Measurements from ENCODE around the gene CFAP206. TPM values are rescaled to one million over a fixed set of nuclear protein-coding genes. Genes with fewer than 3 reads are reported as not detected.
"Not testable (repeated sequence)": the region's sequence is repeated elsewhere in the genome, so short reads cannot be mapped to it uniquely, and the experiment has no call there.

The CFAP206 gene
- total RNA-seq, 1 donor from 2014 or later, result not detected

DNA sequence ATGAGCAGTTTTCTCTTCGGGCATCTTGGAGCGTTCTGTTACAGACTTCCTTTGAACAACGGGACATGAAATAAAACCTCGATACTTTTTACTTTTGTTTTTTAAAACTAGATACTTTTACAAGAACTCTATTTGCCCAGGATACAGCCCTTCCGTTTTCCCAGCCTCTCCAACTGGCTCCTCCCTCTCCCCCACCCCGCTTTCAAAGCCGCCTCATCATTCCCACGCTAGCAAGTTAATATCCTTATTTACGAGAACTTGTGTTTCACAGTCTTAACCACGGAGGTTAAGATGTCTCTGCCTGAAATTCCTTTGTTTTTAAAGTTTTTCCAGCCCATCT is 241 bp upstream of the CFAP206 start:
- intact Hi-C loops (cut with DNase I), result loop anchor here (5.0 to 10.0 kb wide), 2 partner anchors 180 to 387 kb away; partner anchors contain the start of gene RARS2
- DNase-seq (ENCODE audit: low spot score), result no peak

- no peak for DNase-seq (ENCODE audit: low spot score)
- intact Hi-C loops (cut with DNase I), result loop anchor here (2.0 to 10.0 kb wide), 3 partner anchors 64 to 386 kb away; partner anchors contain the start of genes RARS2 and SLC35A1
These were observed 966 bp downstream of the CFAP206 start for GRCh38 chr6:87408721-87409155.

DNA sequence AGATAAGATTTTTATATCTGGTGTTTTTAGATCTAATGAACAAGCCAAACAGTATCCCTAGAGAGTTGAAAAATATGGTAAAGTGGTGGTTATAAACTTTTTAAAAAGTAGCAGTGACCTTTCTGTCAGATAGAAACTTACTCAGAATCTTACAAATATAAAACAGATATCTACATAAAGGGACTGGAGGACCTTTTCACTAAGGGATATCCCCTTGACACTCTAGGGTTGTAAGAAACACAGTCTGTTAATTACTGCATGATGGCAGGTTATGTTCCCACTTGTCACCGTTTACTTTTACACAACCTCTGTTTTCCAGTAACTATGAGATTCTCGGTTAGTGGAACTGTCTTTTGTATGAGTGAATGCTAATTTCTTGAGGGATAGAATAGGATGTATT is 11.5 kb downstream of the CFAP206 start:
- intact Hi-C loops (cut with DNase I), result no loop called here

DNA sequence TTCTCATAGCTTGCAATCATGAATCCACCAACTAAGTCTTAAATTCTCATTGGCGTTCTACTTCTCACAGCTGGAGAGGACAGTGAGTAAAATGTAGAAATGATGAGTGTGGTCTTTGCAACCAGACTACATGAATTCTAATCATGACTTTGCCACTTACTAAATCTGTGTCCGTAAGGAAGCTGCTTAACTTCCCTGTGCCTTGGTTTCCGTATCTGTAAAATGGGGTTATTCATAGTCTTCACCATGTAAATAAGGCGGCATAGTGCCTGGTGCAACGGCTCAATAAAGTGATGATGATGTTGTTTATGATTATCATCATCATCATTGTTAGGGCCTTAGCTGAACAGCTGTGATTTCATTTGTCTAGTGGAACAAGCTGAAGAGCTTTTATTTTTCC is 12.6 kb downstream of the CFAP206 start:
- no peak for DNase-seq (ENCODE audit: low spot score)
- intact Hi-C loops (cut with DNase I), result no loop called here

More for the DNA sequence above, 11.5 kb downstream of the CFAP206 start:
- no peak for DNase-seq (ENCODE audit: low spot score)

DNA sequence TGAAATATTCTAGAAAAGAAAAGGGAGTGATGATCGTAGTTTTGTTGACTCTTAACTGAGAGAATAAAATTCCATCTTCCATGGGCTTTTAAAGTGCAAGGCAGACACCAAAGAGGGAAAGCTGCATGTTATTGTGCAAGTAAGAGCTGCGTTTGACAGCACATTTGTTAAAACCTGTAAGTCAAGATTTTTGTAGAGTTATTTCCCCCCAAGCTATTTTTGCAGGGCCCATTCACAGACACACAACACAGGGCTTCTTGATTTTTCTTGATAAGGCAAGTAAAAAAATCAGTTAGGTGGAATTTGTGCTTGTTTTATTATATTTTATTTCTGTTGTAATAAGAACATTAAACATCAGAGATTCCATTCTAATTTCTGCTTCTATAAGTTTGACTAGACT is 13.8 kb downstream of the CFAP206 start:
- intact Hi-C loops (cut with DNase I), result no loop called here
- DNase-seq (ENCODE audit: low spot score), result no peak

GRCh38 chr6:87426789-87427188 is 19.0 kb downstream of the CFAP206 start:
- intact Hi-C loops (cut with DNase I), result no loop called here
- no peak for DNase-seq (ENCODE audit: low spot score)

GRCh38 chr6:87430499-87430898 is 22.7 kb downstream of the CFAP206 start:
- intact Hi-C loops (cut with DNase I), result no loop called here
- no peak for DNase-seq (ENCODE audit: low spot score)

GRCh38 chr6:87431263-87431662 is 23.5 kb downstream of the CFAP206 start:
- intact Hi-C loops (cut with DNase I), result no loop called here
- DNase-seq (ENCODE audit: low spot score), result no peak

- intact Hi-C loops (cut with DNase I), result no loop called here
- DNase-seq (ENCODE audit: low spot score), result no peak
These were observed 28.7 kb downstream of the CFAP206 start for GRCh38 chr6:87436435-87436834.

DNA sequence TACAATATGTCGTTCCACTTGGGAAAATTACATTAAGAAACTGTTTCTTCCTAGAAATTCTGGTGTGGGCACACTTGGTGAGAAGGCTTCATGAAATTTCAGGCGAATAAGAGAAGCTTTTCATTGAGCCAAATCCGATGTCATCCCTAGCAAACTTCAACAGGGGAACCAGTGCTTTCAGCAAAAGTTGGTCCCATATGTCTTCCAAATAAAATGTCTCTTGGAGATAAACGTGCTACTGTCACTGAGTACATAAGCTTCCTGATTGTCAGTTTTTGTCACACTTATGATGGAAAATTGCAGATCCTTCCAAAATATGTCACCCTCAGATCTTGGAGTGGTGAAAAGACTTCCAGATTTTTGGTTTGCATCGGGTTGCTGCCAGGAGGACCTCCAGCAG is 33.9 kb downstream of the CFAP206 start:
- no peak for DNase-seq (ENCODE audit: low spot score)
- intact Hi-C loops (cut with DNase I), result no loop called here

GRCh38 chr6:87444362-87444761 is 36.6 kb downstream of the CFAP206 start:
- intact Hi-C loops (cut with DNase I), result no loop called here
- DNase-seq (ENCODE audit: low spot score), result no peak

- DNase-seq (ENCODE audit: low spot score), result no peak
- intact Hi-C loops (cut with DNase I), result no loop called here
These were observed 57.3 kb downstream of the CFAP206 start for GRCh38 chr6:87465051-87465450.

GRCh38 chr6:87472525-87473418 is 65.0 kb downstream of the CFAP206 start, which contains the start of gene SLC35A1:
Gene SLC35A1, plus strand, starts transcription at chr6:87472974. Its CDS starts 30 bp downstream, at chr6:87473004.
- intact Hi-C loops (cut with DNase I), result loop anchor here (2.0 kb wide), 4 partner anchors 64 to 324 kb away; partner anchors contain the start of gene RARS2
- peak; percentile 94 for DNase-seq (ENCODE audit: low spot score)

- DNase-seq (ENCODE audit: low spot score), result no peak
These were observed 65.7 kb downstream of the CFAP206 start for GRCh38 chr6:87473419-87473903.

GRCh38 chr6:87481931-87482330 is 74.2 kb downstream of the CFAP206 start:
- intact Hi-C loops (cut with DNase I), result no loop called here
- no peak for DNase-seq (ENCODE audit: low spot score)

More at GRCh38 chr6:87473419-87473903, 65.7 kb downstream of the CFAP206 start:
- intact Hi-C loops (cut with DNase I), result loop anchor here (2.0 kb wide), 4 partner anchors 65 to 323 kb away; partner anchors contain the start of gene RARS2

- DNase-seq (ENCODE audit: low spot score), result no peak
- intact Hi-C loops (cut with DNase I), result no loop called here
These were observed 74.6 kb downstream of the CFAP206 start for GRCh38 chr6:87482366-87482765.

DNA sequence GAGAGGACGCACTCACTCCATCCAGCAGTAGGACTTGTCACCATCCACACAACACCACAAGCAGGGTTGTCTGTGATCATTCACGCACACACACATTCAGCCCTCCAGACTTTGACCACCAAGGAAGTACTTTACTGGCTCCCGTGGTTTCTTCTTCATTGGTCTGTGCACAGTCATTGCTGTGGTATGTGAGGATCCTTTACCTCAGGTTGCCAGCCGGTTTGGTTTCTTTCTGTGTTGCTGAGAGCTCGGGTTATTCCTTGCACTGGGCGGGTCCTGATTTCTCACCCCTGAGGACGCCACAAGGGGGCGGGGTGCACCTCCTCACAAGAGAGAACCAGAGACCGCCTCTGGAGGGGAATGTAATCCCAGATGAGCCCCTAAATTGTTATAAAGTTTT is 76.2 kb downstream of the CFAP206 start:
- intact Hi-C loops (cut with DNase I), result no loop called here
- DNase-seq (ENCODE audit: low spot score), result no peak

- DNase-seq (ENCODE audit: low spot score), result no peak
- intact Hi-C loops (cut with DNase I), result no loop called here
These were observed 76.7 kb downstream of the CFAP206 start for GRCh38 chr6:87484491-87484890.

GRCh38 chr6:87487555-87487954 is 79.8 kb downstream of the CFAP206 start:
- no peak for DNase-seq (ENCODE audit: low spot score)
- intact Hi-C loops (cut with DNase I), result no loop called here

DNA sequence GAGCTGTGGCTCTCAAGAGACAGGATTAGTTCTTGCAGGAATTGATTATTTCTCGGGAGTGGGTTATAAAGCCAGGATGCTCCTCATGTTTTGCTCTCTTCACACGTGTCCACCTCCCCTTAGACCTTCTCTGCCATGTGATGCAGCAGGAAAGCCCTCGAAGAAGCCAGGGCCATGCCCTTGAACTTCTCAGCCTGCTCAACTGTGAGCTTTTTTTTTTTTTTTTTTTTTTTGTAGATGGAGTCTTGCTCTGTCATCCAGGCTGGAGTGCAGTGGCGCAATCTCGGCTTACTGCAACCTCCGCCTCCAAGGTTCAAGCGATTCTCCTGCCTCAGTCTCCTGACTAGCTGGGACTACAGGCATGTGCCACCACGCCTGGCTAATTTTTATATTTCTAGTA is 81.6 kb downstream of the CFAP206 start:
- DNase-seq (ENCODE audit: low spot score); intact Hi-C loops (cut with DNase I): not testable (repeated sequence)

Measured in cardiac septum (tissue), 1 donor.